ENCODE measurements around the gene C1orf56.
"Not testable (repeated sequence)": the region's sequence is repeated elsewhere in the genome, so short reads cannot be mapped to it uniquely, and the experiment has no call there.

Gene C1orf56

GRCh38 chr1:151060657-151061421 lies 13.3 kb downstream of the C1orf56 start:
- DNase-seq (ENCODE audit: low read depth, low spot score): peak; percentile 51

GRCh38 chr1:151061704-151062103 lies 14.2 kb downstream of the C1orf56 start:
- no peak for DNase-seq (ENCODE audit: low read depth, low spot score)

- peak; percentile 80 for DNase-seq (ENCODE audit: low read depth, low spot score)
These were observed 15.3 kb downstream of the C1orf56 start for GRCh38 chr1:151062741-151063371.

- DNase-seq (ENCODE audit: low read depth, low spot score): no peak
These were observed 17.6 kb downstream of the C1orf56 start for GRCh38 chr1:151065089-151065645.

- DNase-seq (ENCODE audit: low read depth, low spot score): no peak
These were observed 19.6 kb downstream of the C1orf56 start for GRCh38 chr1:151067185-151067584.

- no peak for DNase-seq (ENCODE audit: low read depth, low spot score)
These were observed 21.5 kb downstream of the C1orf56 start for GRCh38 chr1:151069103-151069486.

- peak; percentile 96 for DNase-seq (ENCODE audit: low read depth, low spot score)
These were observed 23.1 kb downstream of the C1orf56 start, which contains the start of gene GABPB2 for GRCh38 chr1:151070474-151071276. TSS of gene GABPB2 (plus strand) at chr1:151070761. CDS start at chr1:151088190, 17,429 bp downstream.

- no peak for DNase-seq (ENCODE audit: low read depth, low spot score)
These were observed 24.7 kb downstream of the C1orf56 start for GRCh38 chr1:151072224-151072623.

- no peak for DNase-seq (ENCODE audit: low read depth, low spot score)
These were observed 38.5 kb downstream of the C1orf56 start for GRCh38 chr1:151085953-151086559.

- not testable (repeated sequence) for DNase-seq (ENCODE audit: low read depth, low spot score)
These were observed 49.9 kb downstream of the C1orf56 start for GRCh38 chr1:151097426-151097825.

- no peak for DNase-seq (ENCODE audit: low read depth, low spot score)
These were observed 50.6 kb downstream of the C1orf56 start for GRCh38 chr1:151098126-151098525.
